HUES6 (cell line): ENCODE data around the gene GGTLC3.
"Not testable (repeated sequence)": the region's sequence is repeated elsewhere in the genome, so short reads cannot be mapped to it uniquely, and the experiment has no call there.

ENCODE experiments used
- H3K27ac ChIP-seq: 2 replicates; pipeline ENCODE4 v1.7.0; 2013; ENCODE audit warnings: low read depth, mild to moderate bottlenecking, low read length, inconsistent platforms
- H3K27me3 ChIP-seq: 2 replicates; pipeline ENCODE4 v1.6.1; 2013; ENCODE audit warnings: low read length; ENCODE audit not compliant: control insufficient read depth, insufficient read depth
- H3K36me3 ChIP-seq: 2 replicates; pipeline ENCODE4 v1.6.1; 2013; ENCODE audit warnings: low read length; ENCODE audit not compliant: control insufficient read depth, insufficient read depth
- H3K4me1 ChIP-seq: 2 replicates; pipeline ENCODE4 v1.6.1; 2013; ENCODE audit warnings: low read length; ENCODE audit not compliant: control insufficient read depth, insufficient read depth
- H3K4me3 ChIP-seq: 2 replicates; pipeline ENCODE4 v1.5.1; 2013; ENCODE audit warnings: low read depth, low read length
- H3K9ac ChIP-seq: one replicate; pipeline ENCODE4 v1.6.1; 2013; ENCODE audit warnings: mild to moderate bottlenecking, low read length
- H3K9me3 ChIP-seq: 2 replicates; pipeline ENCODE4 v1.6.1; 2013; ENCODE audit warnings: low read depth, low read length; ENCODE audit not compliant: control insufficient read depth, insufficient read depth

GGTLC3 gene

GRCh38 chr22:18539994-18540393, 22.0 kb upstream of the GGTLC3 start:
- not testable (repeated sequence) for H3K4me1 ChIP-seq, H3K36me3 ChIP-seq, H3K9me3 ChIP-seq, H3K27me3 ChIP-seq, H3K9ac ChIP-seq, H3K27ac ChIP-seq, H3K4me3 ChIP-seq

- H3K36me3 ChIP-seq, H3K4me1 ChIP-seq, H3K9ac ChIP-seq, H3K4me3 ChIP-seq, H3K9me3 ChIP-seq, H3K27me3 ChIP-seq, H3K27ac ChIP-seq: not testable (repeated sequence)
Observed at GRCh38 chr22:18534315-18534714, 16.4 kb upstream of the GGTLC3 start.

GRCh38 chr22:18533633-18534032, 15.7 kb upstream of the GGTLC3 start:
- not testable (repeated sequence) for H3K9me3 ChIP-seq, H3K9ac ChIP-seq, H3K4me1 ChIP-seq, H3K4me3 ChIP-seq, H3K36me3 ChIP-seq, H3K27me3 ChIP-seq, H3K27ac ChIP-seq

- not testable (repeated sequence) for H3K36me3 ChIP-seq, H3K27ac ChIP-seq, H3K9me3 ChIP-seq, H3K9ac ChIP-seq, H3K4me1 ChIP-seq, H3K27me3 ChIP-seq
- H3K4me3 ChIP-seq = peak overlapping the region; percentile 31; the same call in 1 of the 2 replicates
Observed at GRCh38 chr22:18529416-18530145, 11.6 kb upstream of the GGTLC3 start.

DNA sequence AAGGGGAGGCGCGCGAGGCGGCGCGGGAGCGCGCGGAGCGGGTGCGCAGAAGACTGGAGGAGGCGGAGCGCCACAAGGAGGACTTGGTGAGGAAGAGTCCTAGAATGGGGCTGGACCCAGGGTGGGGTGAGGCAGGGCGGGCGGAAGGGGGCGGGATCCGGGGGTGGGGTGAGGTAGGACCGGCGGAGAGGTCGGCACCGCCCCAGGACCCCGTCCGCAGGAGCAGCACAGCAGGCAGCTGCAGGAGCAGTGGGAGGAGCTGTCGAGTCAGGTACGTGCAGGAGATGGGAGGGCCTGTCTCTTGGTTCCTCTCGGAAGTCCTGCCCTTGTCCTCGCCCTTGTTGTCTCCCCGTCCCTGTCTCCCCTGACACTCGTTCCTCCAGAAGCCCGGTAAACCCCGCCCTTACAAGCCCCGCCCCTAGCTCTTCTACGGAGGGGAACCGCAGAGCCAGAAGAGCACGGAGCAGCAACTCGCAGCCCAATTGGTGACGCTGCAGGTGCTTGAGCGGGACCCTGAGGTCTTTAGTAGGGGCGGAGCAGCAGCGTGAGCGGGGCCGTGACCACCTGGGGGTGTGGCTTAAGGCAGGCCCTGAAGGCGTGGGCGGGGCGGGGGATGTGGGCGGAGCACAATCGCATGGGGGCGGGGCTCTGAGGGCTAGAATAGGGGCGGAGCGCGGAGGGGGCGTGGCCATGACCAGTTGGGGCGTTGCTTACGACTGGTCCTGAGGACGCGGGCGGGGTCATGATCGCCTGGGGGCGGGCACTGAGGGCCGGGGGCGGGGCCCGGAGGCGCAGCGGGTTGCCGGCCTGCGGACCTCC, 10.8 kb upstream of the GGTLC3 start:
- not testable (repeated sequence) for H3K9ac ChIP-seq, H3K27me3 ChIP-seq, H3K9me3 ChIP-seq, H3K27ac ChIP-seq, H3K36me3 ChIP-seq, H3K4me1 ChIP-seq
- H3K4me3 ChIP-seq = peak overlapping the region; percentile 48

DNA sequence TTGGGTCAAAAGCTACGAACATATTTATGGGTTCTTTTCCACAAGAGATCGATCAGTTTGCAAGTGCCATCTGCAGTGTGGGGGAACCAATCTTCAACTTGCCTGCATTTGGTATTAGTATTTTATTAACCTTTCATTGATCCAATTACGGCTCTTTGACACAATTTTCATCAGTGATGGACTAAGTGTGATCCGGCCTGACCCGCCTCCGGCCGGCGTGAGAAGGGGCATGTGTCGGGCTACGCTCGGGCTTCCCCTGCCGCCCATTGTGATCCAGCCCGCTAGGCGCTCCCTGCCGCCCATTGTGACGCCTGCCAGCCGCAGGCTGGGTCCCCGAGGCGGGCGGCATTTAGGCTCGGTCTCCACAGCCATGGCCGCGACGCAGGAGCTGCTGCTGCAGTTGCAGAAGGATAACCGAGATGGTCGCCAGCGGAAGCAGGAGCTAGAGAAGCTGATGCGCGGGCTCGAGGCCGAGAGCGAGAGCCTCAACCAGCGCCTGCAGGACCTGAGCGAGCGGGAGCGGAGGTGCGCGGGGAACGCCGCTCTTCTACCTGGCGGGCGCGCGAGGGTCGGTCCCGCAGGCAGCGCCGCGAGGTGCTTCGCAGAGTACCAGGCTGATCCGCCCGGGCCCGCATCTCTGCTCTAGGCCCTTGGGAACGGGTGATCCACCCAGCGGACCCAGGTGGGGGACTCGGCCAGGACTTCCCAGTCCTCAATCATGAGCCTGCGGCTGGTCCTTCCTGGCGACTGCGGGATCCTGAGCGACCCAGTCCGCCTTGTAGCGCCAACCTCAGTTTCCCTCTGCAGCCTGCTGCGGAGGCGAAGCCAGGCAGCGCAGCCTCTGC, 10.0 kb upstream of the GGTLC3 start, which contains the start of gene TMEM191B:
Gene TMEM191B, plus strand, starts transcription at position 51 of the 845 bp plus-strand sequence. Its CDS starts 179 bp downstream, at position 230.
- not testable (repeated sequence) for H3K4me3 ChIP-seq, H3K27me3 ChIP-seq, H3K9me3 ChIP-seq, H3K9ac ChIP-seq, H3K4me1 ChIP-seq, H3K27ac ChIP-seq, H3K36me3 ChIP-seq

DNA sequence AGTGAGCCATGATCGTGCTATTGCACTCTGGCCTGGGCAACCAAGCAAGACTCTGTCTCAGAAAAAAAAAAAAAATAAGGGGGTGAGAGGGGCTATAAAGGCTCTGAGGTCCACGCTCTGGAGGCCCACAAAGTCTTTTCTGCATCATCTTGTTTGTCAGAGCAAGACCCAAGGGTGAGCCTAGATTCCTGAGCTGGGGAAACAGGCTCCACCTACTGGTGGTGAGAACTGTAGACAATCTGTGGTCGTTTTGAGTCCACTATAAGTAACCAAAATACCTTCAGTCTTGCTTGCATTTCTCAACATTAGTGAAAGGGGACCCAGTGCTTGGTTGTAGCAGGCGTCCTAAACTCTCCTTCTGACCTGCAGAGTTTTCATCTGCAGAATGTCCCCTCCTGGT, 5.4 kb upstream of the GGTLC3 start:
- not testable (repeated sequence) for H3K27me3 ChIP-seq, H3K4me3 ChIP-seq, H3K27ac ChIP-seq, H3K36me3 ChIP-seq, H3K9ac ChIP-seq, H3K4me1 ChIP-seq, H3K9me3 ChIP-seq

DNA sequence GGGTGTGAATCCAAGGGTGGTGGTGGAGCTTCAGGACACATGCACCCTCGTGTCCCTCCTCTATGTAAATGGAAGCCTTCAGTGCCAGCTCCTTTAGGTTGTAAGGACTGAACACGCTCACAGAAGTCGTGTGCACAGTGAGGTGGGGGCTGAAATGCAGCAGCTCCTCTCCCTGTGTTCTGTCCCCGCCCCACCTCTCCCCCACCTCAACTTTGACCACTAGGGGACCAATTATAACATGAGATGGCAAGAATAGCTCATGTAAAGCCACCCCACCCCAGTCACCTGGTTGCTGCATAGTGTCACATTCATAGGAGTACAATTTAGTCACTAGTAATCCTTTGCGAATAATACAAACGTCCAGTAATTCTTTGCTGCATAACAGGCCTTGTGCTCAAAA, 4.8 kb upstream of the GGTLC3 start:
- not testable (repeated sequence) for H3K36me3 ChIP-seq, H3K9me3 ChIP-seq, H3K4me1 ChIP-seq, H3K27me3 ChIP-seq, H3K27ac ChIP-seq, H3K4me3 ChIP-seq, H3K9ac ChIP-seq

DNA sequence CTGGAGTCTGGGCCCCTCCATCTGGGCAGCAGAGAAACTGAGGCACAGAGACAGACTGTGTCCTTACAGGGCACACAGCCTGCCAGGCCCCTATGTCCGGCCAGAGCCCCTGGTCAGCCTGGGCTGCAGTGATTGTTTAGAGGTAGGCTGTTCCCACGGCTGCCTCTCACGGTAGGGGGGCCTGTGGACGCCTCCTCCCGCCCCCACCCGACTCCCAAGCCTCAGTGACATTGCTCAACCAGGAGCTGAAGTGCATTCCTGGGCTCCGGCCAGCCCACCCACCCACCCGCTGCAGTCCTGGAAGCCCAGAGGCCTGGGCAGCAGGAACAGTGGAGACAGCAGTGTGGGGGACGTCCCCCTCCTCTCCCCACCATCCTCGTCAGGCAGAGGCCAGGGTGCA, 4.5 kb downstream of the GGTLC3 start:
- H3K36me3 ChIP-seq, H3K9me3 ChIP-seq, H3K4me1 ChIP-seq, H3K4me3 ChIP-seq, H3K9ac ChIP-seq, H3K27ac ChIP-seq, H3K27me3 ChIP-seq: not testable (repeated sequence)

- not testable (repeated sequence) for H3K27ac ChIP-seq, H3K4me1 ChIP-seq, H3K9me3 ChIP-seq, H3K27me3 ChIP-seq, H3K36me3 ChIP-seq, H3K4me3 ChIP-seq, H3K9ac ChIP-seq
Observed at GRCh38 chr22:18512378-18512777, 5.6 kb downstream of the GGTLC3 start.

GRCh38 chr22:18511327-18511726, 6.6 kb downstream of the GGTLC3 start:
- H3K4me1 ChIP-seq, H3K27ac ChIP-seq, H3K4me3 ChIP-seq, H3K36me3 ChIP-seq, H3K9me3 ChIP-seq, H3K27me3 ChIP-seq: not testable (repeated sequence)
- H3K9ac ChIP-seq = peak overlapping the region; percentile 33
